Renal cortex interstitium (tissue), 11 donors: ENCODE results near the gene TMEM198. TPM values are rescaled to one million over a fixed set of nuclear protein-coding genes. Genes with fewer than 3 reads are reported as not detected.

Experiments used
- DNase-seq, 11 donors: peaks; one replicate each; pipeline ENCODE4 v3.0.0-alpha.2; 2013; ENCODE audit warnings: low read depth in 9 of 11, low spot score in 4 of 11; ENCODE audit errors: extremely low read depth in 1 of 11
- polyA plus RNA-seq, 3 donors: library from polyadenylated mRNA; unstranded; fragments of 120-200 nt; gene quantifications; one replicate each; pipeline ENCODE4 v1.2.1, GENCODE V29; 2013; ENCODE audit not compliant: insufficient read length in 3 of 3

The TMEM198 gene
- polyA plus RNA-seq, 3 donors = 2.2 to 3.7 (median 3.6) TPM

- no peak for DNase-seq
Measured at GRCh38 chr2:219537657-219538488, 6.0 kb upstream of the TMEM198 start.

GRCh38 chr2:219538504-219538951 lies 5.3 kb upstream of the TMEM198 start:
- no peak for DNase-seq

GRCh38 chr2:219538956-219539788 lies 4.7 kb upstream of the TMEM198 start:
- no peak for DNase-seq

GRCh38 chr2:219539926-219540678 lies 3.7 kb upstream of the TMEM198 start:
- no peak for DNase-seq

GRCh38 chr2:219540784-219541504 lies 2.9 kb upstream of the TMEM198 start:
- DNase-seq = no peak

GRCh38 chr2:219541611-219542180 lies 2.1 kb upstream of the TMEM198 start:
- peak in 7 of 11 donors; percentile 71 to 81 (median 76) for DNase-seq

GRCh38 chr2:219542931-219543595 lies 765 bp upstream of the TMEM198 start:
- DNase-seq = no peak

GRCh38 chr2:219544567-219544966 lies 739 bp downstream of the TMEM198 start:
- DNase-seq = no peak

- DNase-seq = no peak
Measured at GRCh38 chr2:219545295-219545942, 1.6 kb downstream of the TMEM198 start.

- DNase-seq = no peak
Measured at GRCh38 chr2:219545943-219546352, 2.1 kb downstream of the TMEM198 start.

GRCh38 chr2:219547621-219548020 lies 3.8 kb downstream of the TMEM198 start:
- DNase-seq = no peak

- DNase-seq = no peak
Measured at GRCh38 chr2:219548990-219549389, 5.2 kb downstream of the TMEM198 start.

- DNase-seq = no peak
Measured at GRCh38 chr2:219549619-219550018, 5.8 kb downstream of the TMEM198 start.

- DNase-seq = no peak
Measured at GRCh38 chr2:219551441-219552381, 7.9 kb downstream of the TMEM198 start.

- DNase-seq = peak in 5 of 11 donors; percentile 77 to 82 (median 80)
Measured at GRCh38 chr2:219552382-219553167, 8.7 kb downstream of the TMEM198 start.

- no peak for DNase-seq
Measured at GRCh38 chr2:219553168-219553417, 9.3 kb downstream of the TMEM198 start.
